Osteoblast (primary cell): ENCODE measurements around the gene RPS18. TPM values are rescaled to one million over a fixed set of nuclear protein-coding genes. Genes with fewer than 3 reads are reported as not detected.

Experiments used
- DNase-seq: peaks from one replicate; pipeline ENCODE4 v3.0.0; 2011; ENCODE audit warnings: low spot score, mixed read lengths; ENCODE audit not compliant: insufficient read length; ENCODE audit errors: missing footprints
- H2AFZ ChIP-seq: 2 replicates; pipeline ENCODE4 v1.6.0; 2011; ENCODE audit warnings: mild to moderate bottlenecking, low read length
- H3K27ac ChIP-seq: 2 replicates; pipeline ENCODE4 v1.5.1; 2011; ENCODE audit warnings: mild to moderate bottlenecking, low read depth, low read length, moderate library complexity
- H3K27me3 ChIP-seq: 2 replicates; pipeline ENCODE4 v1.6.0; 2012; ENCODE audit warnings: mild to moderate bottlenecking, control low read depth, inconsistent platforms, low read length, moderate library complexity; ENCODE audit not compliant: insufficient read depth
- H3K36me3 ChIP-seq: 2 replicates; pipeline ENCODE4 v1.5.1; 2011; ENCODE audit warnings: mild to moderate bottlenecking, low read length, control low read depth, moderate library complexity; ENCODE audit not compliant: insufficient read depth
- H3K4me1 ChIP-seq: 2 replicates; pipeline ENCODE4 v1.5.1; 2011; ENCODE audit warnings: mild to moderate bottlenecking, low read length, control low read depth, moderate library complexity; ENCODE audit not compliant: insufficient read depth
- H3K4me2 ChIP-seq: 2 replicates; pipeline ENCODE4 v1.6.0; 2011; ENCODE audit warnings: mild to moderate bottlenecking, low read length; ENCODE audit not compliant: insufficient read depth
- H3K4me3 ChIP-seq: fragments of 200-600 bp; sonication (generic); 3 replicates; pipeline ENCODE4 v1.5.1; 2012; ENCODE audit warnings: mild to moderate bottlenecking, low read length, inconsistent platforms; ENCODE audit not compliant: insufficient read depth
- H3K79me2 ChIP-seq: 2 replicates; pipeline ENCODE4 v1.6.0; 2012; ENCODE audit warnings: mild to moderate bottlenecking, low read length, control low read depth, inconsistent platforms; ENCODE audit not compliant: insufficient read depth
- H3K9me3 ChIP-seq: 2 replicates; pipeline ENCODE4 v1.5.1; 2011; ENCODE audit warnings: low read depth, low read length, control low read depth
- H4K20me1 ChIP-seq: 2 replicates; pipeline ENCODE4 v1.6.0; 2012; ENCODE audit warnings: mild to moderate bottlenecking, low read length, control low read depth; ENCODE audit not compliant: insufficient read depth
- CTCF ChIP-seq: IDR thresholded peaks from 2 replicates; pipeline ENCODE4 v1.5.1; 2011; ENCODE audit warnings: mild to moderate bottlenecking, low read depth, low read length, moderate library complexity; ENCODE audit errors: extremely low read depth
- total RNA-seq: library from RNA; depleted of rRNA; stranded (reverse); fragments of >200 nt; gene quantifications from 2 replicates; pipeline ENCODE4 v1.2.3, GENCODE V29; 2012

The RPS18 gene
- total RNA-seq, 1 donor: 1,994 TPM

GRCh38 chr6:33236852-33237251 lies 35.0 kb upstream of the RPS18 start:
- Histone ChIP-seq H3K4me3 (no peak overlapping the region), H2AFZ (no peak overlapping the region), H3K79me2 (no peaks in the 10 kb centered on the region), H3K4me1 (no peaks in the 10 kb centered on the region), H3K4me2 (no peak overlapping the region), H3K9me3 (no peaks in the 10 kb centered on the region), H3K36me3 (no peaks in the 10 kb centered on the region), H3K27ac (no peak overlapping the region), H3K27me3 (peaks cover 22% of the 10 kb centered on the region), H4K20me1 (no peaks in the 10 kb centered on the region)
- DNase-seq: no peak
- no peak for TF ChIP-seq CTCF

GRCh38 chr6:33237741-33238140 lies 34.1 kb upstream of the RPS18 start:
- Histone ChIP-seq H2AFZ (no peak overlapping the region), H3K79me2 (no peaks in the 10 kb centered on the region), H3K4me3 (no peak overlapping the region), H4K20me1 (no peaks in the 10 kb centered on the region), H3K27me3 (peaks cover 28% of the 10 kb centered on the region), H3K36me3 (no peaks in the 10 kb centered on the region), H3K4me1 (no peaks in the 10 kb centered on the region), H3K27ac (no peak overlapping the region), H3K9me3 (no peaks in the 10 kb centered on the region), H3K4me2 (no peak overlapping the region)
- no peak for DNase-seq
- TF ChIP-seq CTCF: no peak

- no peak overlapping the region for H3K27ac ChIP-seq
- DNase-seq: no peak
These were observed 29.9 kb upstream of the RPS18 start for GRCh38 chr6:33241968-33242367.

GRCh38 chr6:33243476-33243875 lies 28.4 kb upstream of the RPS18 start:
- H3K79me2 ChIP-seq: no peaks in the 10 kb centered on the region
- H3K9me3 ChIP-seq: no peaks in the 10 kb centered on the region
- TF ChIP-seq CTCF: no peak
- H2AFZ ChIP-seq: no peak overlapping the region
- H3K4me2 ChIP-seq: no peak overlapping the region
- H3K4me1 ChIP-seq: peaks cover 10% of the 10 kb centered on the region
- no peaks in the 10 kb centered on the region for H3K36me3 ChIP-seq
- no peaks in the 10 kb centered on the region for H4K20me1 ChIP-seq
- H3K27me3 ChIP-seq: peaks cover 14% of the 10 kb centered on the region
- DNase-seq: no peak
- no peak overlapping the region for H3K27ac ChIP-seq
- no peak overlapping the region for H3K4me3 ChIP-seq

More at GRCh38 chr6:33241968-33242367, 29.9 kb upstream of the RPS18 start:
- Histone ChIP-seq H2AFZ (no peak overlapping the region), H3K4me3 (no peak overlapping the region), H3K4me2 (no peak overlapping the region), H3K36me3 (no peaks in the 10 kb centered on the region), H3K9me3 (no peaks in the 10 kb centered on the region), H3K79me2 (no peaks in the 10 kb centered on the region), H3K27me3 (peaks cover 14% of the 10 kb centered on the region), H3K4me1 (no peaks in the 10 kb centered on the region), H4K20me1 (no peaks in the 10 kb centered on the region)
- no peak for TF ChIP-seq CTCF
